ENCODE results near the gene PDK2.

Gene PDK2

GRCh38 chr17:50152736-50153135, 57.6 kb downstream of the PDK2 start:
- DNase-seq = no peak

GRCh38 chr17:50153650-50154575, 58.8 kb downstream of the PDK2 start:
- DNase-seq = no peak

- no peak for DNase-seq
Observed at GRCh38 chr17:50154604-50155003, 59.5 kb downstream of the PDK2 start.

GRCh38 chr17:50155115-50155819, 60.1 kb downstream of the PDK2 start:
- DNase-seq = no peak

- DNase-seq = no peak
Observed at GRCh38 chr17:50157891-50158290, 62.7 kb downstream of the PDK2 start.

GRCh38 chr17:50161023-50161910, 66.1 kb downstream of the PDK2 start:
- DNase-seq = peak; percentile 96
